ENCODE measurements around the gene PITHD1. TPM values are rescaled to one million over a fixed set of nuclear protein-coding genes. Genes with fewer than 3 reads are reported as not detected.

PITHD1 gene
- total RNA-seq, 1 experiment from 2014 or later: 48.9 TPM

GRCh38 chr1:23752909-23753308 lies 25.3 kb upstream of the PITHD1 start:
- in situ Hi-C loops (cut with HindIII; ENCODE audit: low pct_unique_long_range_greater_than_20kb, low sequenced_read_pairs): no loop called here
- no TSS peak for BruUV-seq (replicated peaks)

GRCh38 chr1:23756676-23757075 lies 21.5 kb upstream of the PITHD1 start:
- CTCF ChIA-PET: interaction anchor here (0.6 kb wide), 1 partner anchor 13 kb away, joined by 4 read pairs; no protein-coding TSS in a partner anchor
- intact Hi-C loops (cut with micrococcal nuclease; ENCODE audit: unreplicated experiment): no loop called here
- BruUV-seq (replicated peaks): no TSS peak
- in situ Hi-C loops (cut with HindIII; ENCODE audit: low pct_unique_long_range_greater_than_20kb, low sequenced_read_pairs): no loop called here
- POLR2A ChIA-PET: no interaction called here
- no peak overlapping the region for H3K27ac ChIP-seq (ENCODE audit: low read length)
- ATAC-seq (peak; percentile 58), DNase-seq (ENCODE audit: low read depth, low spot score) (no peak)
- H3K27me3 ChIP-seq (ENCODE audit: control insufficient read depth, insufficient read depth, low read length): no peaks in the 10 kb centered on the region
- peaks cover 41% of the 10 kb centered on the region for H3K36me3 ChIP-seq (ENCODE audit: control insufficient read depth, insufficient read depth, low read length)
- H3K4me3 ChIP-seq (ENCODE audit: low read depth in 2 of 2, low read length in 2 of 2): no peak overlapping the region
- no peaks in the 10 kb centered on the region for H3K4me1 ChIP-seq (ENCODE audit: control insufficient read depth, insufficient read depth, low read length)
- TF ChIP-seq CTCF (IDR thresholded peaks at IDR 0.05) (no peak), REST (IDR thresholded peaks at IDR 0.05; ENCODE audit: insufficient read depth in 1 of 2, low read depth in 2 of 2, low read length in 1 of 2) (no peak), SIN3A (IDR thresholded peaks at IDR 0.05; ENCODE audit: borderline replicate concordance, insufficient read depth, low read depth, low read length) (no peak), POLR2AphosphoS5 (IDR thresholded peaks at IDR 0.05; ENCODE audit: low read depth, low read length) (no peak), TCF7L2 (IDR thresholded peaks at IDR 0.05; ENCODE audit: low read depth, low read length) (no peak)
- no peaks in the 10 kb centered on the region for H3K9me3 ChIP-seq (ENCODE audit: control insufficient read depth, insufficient read depth, low read depth, low read length)

More at GRCh38 chr1:23752909-23753308, 25.3 kb upstream of the PITHD1 start:
- Histone ChIP-seq H3K4me1 (ENCODE audit: control insufficient read depth, insufficient read depth, low read length) (no peaks in the 10 kb centered on the region), H3K9me3 (ENCODE audit: control insufficient read depth, insufficient read depth, low read depth, low read length) (no peaks in the 10 kb centered on the region), H3K27me3 (ENCODE audit: control insufficient read depth, insufficient read depth, low read length) (no peaks in the 10 kb centered on the region), H3K36me3 (ENCODE audit: control insufficient read depth, insufficient read depth, low read length) (peaks cover 44% of the 10 kb centered on the region), H3K4me3 (ENCODE audit: low read depth in 2 of 2, low read length in 2 of 2) (no peak overlapping the region), H3K27ac (ENCODE audit: low read length) (no peak overlapping the region)
- TF ChIP-seq CTCF (IDR thresholded peaks at IDR 0.05): no peak
- no peak for TF ChIP-seq POLR2AphosphoS5 (IDR thresholded peaks at IDR 0.05; ENCODE audit: low read depth, low read length)
- TF ChIP-seq SIN3A (IDR thresholded peaks at IDR 0.05; ENCODE audit: borderline replicate concordance, insufficient read depth, low read depth, low read length): no peak
- TF ChIP-seq REST (IDR thresholded peaks at IDR 0.05; ENCODE audit: insufficient read depth in 1 of 2, low read depth in 2 of 2, low read length in 1 of 2): no peak
- no peak for TF ChIP-seq TCF7L2 (IDR thresholded peaks at IDR 0.05; ENCODE audit: low read depth, low read length)
- intact Hi-C loops (cut with micrococcal nuclease; ENCODE audit: unreplicated experiment): no loop called here
- ChIA-PET POLR2A (no interaction called here), CTCF (no interaction called here)
- ATAC-seq (no peak), DNase-seq (ENCODE audit: low read depth, low spot score) (no peak)
